GM12878 (cell line): ENCODE measurements around the gene HERPUD1. TPM values are rescaled to one million over a fixed set of nuclear protein-coding genes. Genes with fewer than 3 reads are reported as not detected.

Source experiments
- ATAC-seq: fragments of 200-7000 bp; cut with Tn5 transposase; 3 replicates; pipeline ENCODE4 v1.9.1; 2020; ENCODE audit warnings: mild to moderate bottlenecking, moderate library complexity
- BruUV-seq: library from RNA; stranded (reverse); fragments of 400-500 nt; replicated peaks from 2 replicates; lab custom pipeline; 2021; lab: Mats Ljungman, UMichigan
- CTCF ChIA-PET: fragments of 300-600 bp; sonication (Branson Sonifier 250); formaldehyde crosslinking; extraction: SDS; loops from one replicate; lab custom pipeline; 2021; ENCODE audit warnings: inconsistent platforms; lab: Yijun Ruan, JAX
- POLR2A ChIA-PET: fragments of 350-600 bp; formaldehyde crosslinking; extraction: SDS; loops from one replicate; lab custom pipeline; 2021; ENCODE audit warnings: inconsistent platforms; lab: Charles Lee
- RAD21 ChIA-PET: fragments of 300-600 bp; sonication (Branson Sonifier 250); formaldehyde crosslinking; loops from one replicate; lab custom pipeline; 2023; ENCODE audit warnings: antibody characterized with exemption; ENCODE audit not compliant: unreplicated experiment; lab: Charles Lee
- SMC1A ChIA-PET: fragments of 300-600 bp; sonication (Branson Sonifier 250); formaldehyde crosslinking; loops from one replicate; lab custom pipeline; 2023; ENCODE audit not compliant: unreplicated experiment, uncharacterized antibody; lab: Charles Lee
- DNase-seq: peaks from one replicate; pipeline ENCODE4 v3.0.0-alpha.2; 2011; ENCODE audit warnings: low read depth, low spot score
- FAIRE-seq: peaks from 3 replicates; lab custom pipeline; 2011; peaks lifted over from hg19 to GRCh38; lab: Jason Lieb, UNC
- H2AFZ ChIP-seq: 2 replicates; pipeline ENCODE4 v1.6.0; 2011; ENCODE audit warnings: low read depth, low read length, control low read depth; ENCODE audit not compliant: control insufficient read depth
- H3K27ac ChIP-seq: 2 replicates; pipeline ENCODE4 v1.5.1; 2011; ENCODE audit warnings: control low read depth; ENCODE audit not compliant: control insufficient read depth, insufficient read depth
- H3K27me3 ChIP-seq, 2 experiments: replicated peaks in 1 of 2; 2 replicates each; pipeline versions ENCODE4 v1.6.0 to v1.6.1; 2011; ENCODE audit warnings: low read length in 1 of 2; ENCODE audit not compliant: control insufficient read depth in 2 of 2, insufficient read depth in 2 of 2
- H3K36me3 ChIP-seq, 2 experiments: 2 replicates each; pipeline ENCODE4 v1.5.1; 2011; ENCODE audit warnings: low read length in 1 of 2; ENCODE audit not compliant: control insufficient read depth in 2 of 2, insufficient read depth in 2 of 2
- H3K4me1 ChIP-seq: 2 replicates; pipeline ENCODE4 v1.6.1; 2011; ENCODE audit warnings: mild to moderate bottlenecking, low read length, moderate library complexity, mixed read lengths; ENCODE audit not compliant: control insufficient read depth, insufficient read depth
- H3K4me2 ChIP-seq: 2 replicates; pipeline ENCODE4 v1.6.0; 2011; ENCODE audit warnings: control low read depth; ENCODE audit not compliant: control insufficient read depth, insufficient read depth
- H3K4me3 ChIP-seq: fragments of 200-600 bp; sonication (generic); 2 replicates; pipeline ENCODE4 v1.5.1; 2016
- H3K79me2 ChIP-seq: 2 replicates; pipeline ENCODE4 v1.6.0; 2011; ENCODE audit warnings: low read length; ENCODE audit not compliant: control insufficient read depth, insufficient read depth
- H3K9ac ChIP-seq: 2 replicates; pipeline ENCODE4 v1.8.0; 2011; ENCODE audit warnings: low read length, control low read depth, mixed read lengths; ENCODE audit not compliant: control insufficient read depth, insufficient read depth
- H3K9me3 ChIP-seq: replicated peaks from 3 replicates; pipeline ENCODE4 v1.5.1; 2011; ENCODE audit warnings: mild to moderate bottlenecking, low read length; ENCODE audit not compliant: control insufficient read depth, insufficient read depth
- H4K20me1 ChIP-seq: 2 replicates; pipeline ENCODE4 v1.6.0; 2011; ENCODE audit not compliant: control insufficient read depth, insufficient read depth
- BRCA1 ChIP-seq: IDR thresholded peaks from 2 replicates; pipeline ENCODE4 v1.6.1; 2011; ENCODE audit warnings: low read depth, low read length, improper control_type of control experiment
- IKZF1 ChIP-seq: fragments of 450-650 bp; conservative IDR thresholded peaks from 2 replicates; pipeline ENCODE4 v1.6.1; 2017; ENCODE audit warnings: antibody characterized with exemption, mild to moderate bottlenecking
- IKZF2 ChIP-seq, 2 experiments: fragments of 450-650 bp; IDR thresholded peaks; 2 replicates each; pipeline ENCODE4 v1.6.1; 2017; ENCODE audit warnings: mild to moderate bottlenecking in 2 of 2, moderate library complexity in 2 of 2
- RELA ChIP-seq: fragments of 450-650 bp; IDR thresholded peaks from 2 replicates; pipeline ENCODE4 v1.8.0; 2014; ENCODE audit warnings: borderline replicate concordance; ENCODE audit not compliant: partially characterized antibody
- RUNX3 ChIP-seq: IDR thresholded peaks from 2 replicates; pipeline ENCODE4 v1.6.1; 2012; ENCODE audit warnings: low read length, inconsistent platforms
- WGBS: methylation state at CpG from one replicate; pipeline ENCODE4 v1.1.6; 2016; ENCODE audit warnings: low lambda C conversion rate; ENCODE audit not compliant: insufficient replicate concordance, insufficient coverage; ENCODE audit errors: missing lambda C conversion rate; 5-methylcytosine and 5-hydroxymethylcytosine counted together
- in situ Hi-C: fragments of 300-500 bp; cut with MboI; formaldehyde crosslinking; loops from 9 replicates; pipeline ENCODE4 v1.14.3; 2018; ENCODE audit warnings: mixed read lengths
- intact Hi-C: fragments of 100-400 bp; cut with micrococcal nuclease; formaldehyde crosslinking; loops from one replicate; pipeline ENCODE4 v1.14.2; 2022; ENCODE audit not compliant: unreplicated experiment
- polyA plus RNA-seq, 11 experiments: library from polyadenylated mRNA; depleted of rRNA in 4 of 11; unstranded in 6 of 11; stranded (reverse) in 5 of 11; fragments of >200 nt; fragmentation: Nextera tagmentation in 4 of 11; fragmentation: Illumina TruSeq in 1 of 11; extraction: Ambion mirVana in 4 of 11; extraction: Trizol in 1 of 11; gene quantifications; 1 replicate in 1 of 11; 2 replicates in 10 of 11; pipeline versions ENCODE4 v1.2.1 to v1.2.3, GENCODE V29; 2011 to 2016; ENCODE audit warnings: inconsistent platforms in 2 of 11, missing spikeins in 2 of 11, low read depth in 1 of 11
- total RNA-seq, 4 experiments: library from RNA; depleted of rRNA in 3 of 4; stranded (reverse); fragments of >200 nt in 3 of 4; fragmentation: Illumina TruSeq in 1 of 4; extraction: Trizol in 1 of 4; gene quantifications; 2 replicates each; pipeline versions ENCODE4 v1.2.1 to v1.2.3, GENCODE V29; 2013 to 2021
- TF ChIP-seq, protein P1 (sequence below): fragments of 450-650 bp; IDR thresholded peaks from 2 replicates; pipeline ENCODE4 v1.6.1; 2016; ENCODE audit warnings: mild to moderate bottlenecking
- TF ChIP-seq, protein P2 (sequence below): fragments of 450-650 bp; formaldehyde crosslinking; IDR thresholded peaks from 2 replicates; pipeline ENCODE4 v1.4.0; 2022; ENCODE audit warnings: mild to moderate bottlenecking, moderate library complexity

HERPUD1 gene
- total and polyA plus RNA-seq, 10 of the 15 experiments (the other 5 are each of a cell fraction or from before 2014, with no cell fraction given), result 32.6 to 212 (median 122) TPM

DNA sequence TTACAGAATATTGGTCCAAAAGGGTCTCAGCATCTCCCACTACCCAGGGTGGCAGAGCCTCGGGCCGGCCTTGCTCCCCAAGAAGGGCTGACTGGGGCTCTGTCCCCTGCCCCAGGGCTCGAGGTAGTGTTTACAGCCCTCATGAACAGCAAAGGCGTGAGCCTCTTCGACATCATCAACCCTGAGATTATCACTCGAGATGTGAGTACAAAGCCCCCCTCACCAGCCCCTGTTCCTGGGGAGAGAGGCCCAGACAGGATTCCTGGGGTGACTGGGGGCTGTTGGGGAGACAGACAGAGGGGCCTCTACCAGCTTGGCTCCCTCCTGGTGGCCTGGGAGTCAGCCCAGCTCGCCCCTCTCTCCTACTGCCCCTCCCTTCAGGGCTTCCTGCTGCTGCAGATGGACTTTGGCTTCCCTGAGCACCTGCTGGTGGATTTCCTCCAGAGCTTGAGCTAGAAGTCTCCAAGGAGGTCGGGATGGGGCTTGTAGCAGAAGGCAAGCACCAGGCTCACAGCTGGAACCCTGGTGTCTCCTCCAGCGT is 51.3 kb downstream of the HERPUD1 start:
- Histone ChIP-seq H3K27me3 (no peaks in the 10 kb centered on the region), H3K27ac (peak overlapping the region; percentile 6; the same call in 1 of the 2 replicates), H3K9ac (0 out of 2 replicates have a peak overlapping the region, but pooled peaks have one; percentile 7), H2AFZ (no peak overlapping the region), H3K4me3 (no peak overlapping the region), H4K20me1 (no peaks in the 10 kb centered on the region), H3K9me3 (no peaks in the 10 kb centered on the region), H3K4me1 (peaks cover 51% of the 10 kb centered on the region), H3K79me2 (peaks cover 15% of the 10 kb centered on the region), H3K36me3 (no peaks in the 10 kb centered on the region), H3K4me2 (peak overlapping the region; percentile 14; the same call in 1 of the 2 replicates)
- FAIRE-seq (no peak), ATAC-seq (no peak), DNase-seq (no peak)
- in situ Hi-C loops (no loop called here), intact Hi-C loops (no loop called here)
- no TSS peak for BruUV-seq
- POLR2A ChIA-PET, result interaction anchor here (0.5 to 15.9 kb wide), 15 partner anchors 12 to 184 kb away, joined by 3 to 343 read pairs (median 5); partner anchors contain the start of gene HERPUD1
- CTCF ChIA-PET, result interaction anchor here (0.9 to 19.4 kb wide), 11 partner anchors 8 to 114 kb away, joined by 3 to 420 read pairs (median 6); partner anchors contain the start of genes CETP and HERPUD1
- WGBS, result 72% methylated on average over 9 of the region's 9 CpGs
- RAD21 ChIA-PET, result interaction anchor here (1.3 to 22.4 kb wide), 7 partner anchors 15 to 62 kb away, joined by 3 to 473 read pairs (median 22); partner anchors contain the start of gene CETP
- TF ChIP-seq IKZF2 (IDR thresholded peaks at IDR 0.05) (peak; percentile 31 to 47; a peak in 2 of 4 replicates), BRCA1 (no peak), RELA (no peak), IKZF1 (peak; percentile 60; the same call in 1 of the 2 replicates), RUNX3 (no peak)
- TF ChIP-seq, protein P1, sequence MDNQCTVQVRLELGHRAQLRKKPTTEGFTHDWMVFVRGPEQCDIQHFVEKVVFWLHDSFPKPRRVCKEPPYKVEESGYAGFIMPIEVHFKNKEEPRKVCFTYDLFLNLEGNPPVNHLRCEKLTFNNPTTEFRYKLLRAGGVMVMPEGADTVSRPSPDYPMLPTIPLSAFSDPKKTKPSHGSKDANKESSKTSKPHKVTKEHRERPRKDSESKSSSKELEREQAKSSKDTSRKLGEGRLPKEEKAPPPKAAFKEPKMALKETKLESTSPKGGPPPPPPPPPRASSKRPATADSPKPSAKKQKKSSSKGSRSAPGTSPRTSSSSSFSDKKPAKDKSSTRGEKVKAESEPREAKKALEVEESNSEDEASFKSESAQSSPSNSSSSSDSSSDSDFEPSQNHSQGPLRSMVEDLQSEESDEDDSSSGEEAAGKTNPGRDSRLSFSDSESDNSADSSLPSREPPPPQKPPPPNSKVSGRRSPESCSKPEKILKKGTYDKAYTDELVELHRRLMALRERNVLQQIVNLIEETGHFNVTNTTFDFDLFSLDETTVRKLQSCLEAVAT, result peak; percentile 98
- TF ChIP-seq, protein P2, sequence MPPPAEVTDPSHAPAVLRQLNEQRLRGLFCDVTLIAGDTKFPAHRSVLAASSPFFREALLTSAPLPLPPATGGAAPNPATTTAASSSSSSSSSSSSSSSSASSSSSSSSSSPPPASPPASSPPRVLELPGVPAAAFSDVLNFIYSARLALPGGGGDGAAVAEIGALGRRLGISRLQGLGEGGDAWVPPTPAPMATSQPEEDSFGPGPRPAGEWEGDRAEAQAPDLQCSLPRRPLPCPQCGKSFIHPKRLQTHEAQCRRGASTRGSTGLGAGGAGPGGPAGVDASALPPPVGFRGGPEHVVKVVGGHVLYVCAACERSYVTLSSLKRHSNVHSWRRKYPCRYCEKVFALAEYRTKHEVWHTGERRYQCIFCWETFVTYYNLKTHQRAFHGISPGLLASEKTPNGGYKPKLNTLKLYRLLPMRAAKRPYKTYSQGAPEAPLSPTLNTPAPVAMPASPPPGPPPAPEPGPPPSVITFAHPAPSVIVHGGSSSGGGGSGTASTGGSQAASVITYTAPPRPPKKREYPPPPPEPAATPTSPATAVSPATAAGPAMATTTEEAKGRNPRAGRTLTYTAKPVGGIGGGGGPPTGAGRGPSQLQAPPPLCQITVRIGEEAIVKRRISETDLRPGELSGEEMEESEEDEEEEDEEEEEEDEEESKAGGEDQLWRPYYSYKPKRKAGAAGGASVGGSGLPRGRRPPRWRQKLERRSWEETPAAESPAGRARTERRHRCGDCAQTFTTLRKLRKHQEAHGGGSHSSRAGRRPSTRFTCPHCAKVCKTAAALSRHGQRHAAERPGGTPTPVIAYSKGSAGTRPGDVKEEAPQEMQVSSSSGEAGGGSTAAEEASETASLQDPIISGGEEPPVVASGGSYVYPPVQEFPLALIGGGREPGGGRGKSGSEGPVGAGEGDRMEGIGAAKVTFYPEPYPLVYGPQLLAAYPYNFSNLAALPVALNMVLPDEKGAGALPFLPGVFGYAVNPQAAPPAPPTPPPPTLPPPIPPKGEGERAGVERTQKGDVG (CRISPR knock-in tag), result no peak
- SMC1A ChIA-PET, result interaction anchor here (1.0 to 31.6 kb wide), 6 partner anchors 10 to 62 kb away, joined by 3 to 604 read pairs (median 86); partner anchors contain the start of gene CETP
